Panc1 (cell line): Measurements from ENCODE around the gene ARHGAP11A. TPM values are rescaled to one million over a fixed set of nuclear protein-coding genes. Genes with fewer than 3 reads are reported as not detected.
A peak's percentile ranks its signal among the peaks of the same experiment; 100 is the strongest.

Experiments used
- ATAC-seq: fragments of 200-7000 bp; cut with Tn5 transposase; 2 replicates; pipeline ENCODE4 v1.9.1; 2020; ENCODE audit warnings: mild to moderate bottlenecking, moderate library complexity
- BruUV-seq: library from RNA; stranded (reverse); fragments of 400-500 nt; replicated peaks from 2 replicates; lab custom pipeline; 2021; lab: Mats Ljungman, UMichigan
- CTCF ChIA-PET: fragments of 300-600 bp; sonication (Branson Sonifier 250); formaldehyde crosslinking; loops from one replicate; lab custom pipeline; 2022; ENCODE audit warnings: antibody characterized with exemption; lab: Charles Lee
- POLR2A ChIA-PET: fragments of 300-600 bp; sonication (Branson Sonifier 250); formaldehyde crosslinking; loops from one replicate; lab custom pipeline; 2022; ENCODE audit warnings: antibody characterized with exemption; lab: Charles Lee
- DNase-seq: peaks from one replicate; pipeline ENCODE4 v3.0.0-alpha.2; 2010; ENCODE audit warnings: low read depth, low spot score
- H3K27ac ChIP-seq: 2 replicates; pipeline ENCODE4 v1.5.1; 2011; ENCODE audit warnings: mild to moderate bottlenecking, low read length, inconsistent platforms
- H3K27me3 ChIP-seq: fragments of 200-500 bp; sonication (Bioruptor generic); 2 replicates; pipeline ENCODE4 v1.6.0; 2014; ENCODE audit warnings: low read length, inconsistent platforms; ENCODE audit not compliant: control insufficient read depth, insufficient read depth
- H3K36me3 ChIP-seq: fragments of 200-500 bp; sonication (Bioruptor generic); 2 replicates; pipeline ENCODE4 v1.5.1; 2014; ENCODE audit warnings: inconsistent platforms, mild to moderate bottlenecking, low read length, moderate library complexity; ENCODE audit not compliant: control insufficient read depth, insufficient read depth
- H3K4me1 ChIP-seq: 2 replicates; pipeline ENCODE4 v1.5.1; 2011; ENCODE audit warnings: inconsistent platforms, mild to moderate bottlenecking, low read length, moderate library complexity; ENCODE audit not compliant: control insufficient read depth, insufficient read depth
- H3K4me3 ChIP-seq, 2 experiments: 2 replicates each; pipeline ENCODE4 v1.5.1; 2011 to 2012; ENCODE audit warnings: low read depth in 2 of 2, low read length in 2 of 2, mild to moderate bottlenecking in 2 of 2, inconsistent platforms in 1 of 2, moderate library complexity in 1 of 2
- H3K9me3 ChIP-seq: fragments of 200-500 bp; sonication (Bioruptor generic); 2 replicates; pipeline ENCODE4 v1.5.1; 2014; ENCODE audit warnings: low read depth, mild to moderate bottlenecking, inconsistent platforms, low read length, moderate library complexity; ENCODE audit not compliant: control insufficient read depth, insufficient read depth
- POLR2AphosphoS5 ChIP-seq: IDR thresholded peaks from 2 replicates; pipeline ENCODE4 v1.6.1; 2012; ENCODE audit warnings: mild to moderate bottlenecking, low read depth, low read length, moderate library complexity
- SIN3A ChIP-seq: IDR thresholded peaks from 2 replicates; pipeline ENCODE4 v1.6.1; 2012; ENCODE audit warnings: low read depth, mild to moderate bottlenecking, low read length, moderate library complexity, borderline replicate concordance; ENCODE audit not compliant: insufficient read depth
- TCF7L2 ChIP-seq: IDR thresholded peaks from 2 replicates; pipeline ENCODE4 v1.6.1; 2011; ENCODE audit warnings: mild to moderate bottlenecking, low read depth, low read length, inconsistent platforms
- in situ Hi-C: cut with HindIII; loops from 2 replicates; pipeline ENCODE4 v1.10.0; 2016; ENCODE audit warnings: low sequenced_read_pairs, low pct_unique_long_range_greater_than_20kb
- intact Hi-C: fragments of 100-400 bp; cut with micrococcal nuclease; formaldehyde crosslinking; loops from one replicate; pipeline ENCODE4 v1.10.0; 2022; ENCODE audit not compliant: unreplicated experiment
- total RNA-seq: library from RNA; stranded (reverse); gene quantifications from one replicate; pipeline ENCODE4 v1.2.1, GENCODE V29; 2021; ENCODE audit not compliant: unreplicated experiment
- TF ChIP-seq, protein P1 (sequence below): fragments of 450-650 bp; IDR thresholded peaks from 2 replicates; pipeline ENCODE4 v1.5.1; 2017; ENCODE audit warnings: mild to moderate bottlenecking
- TF ChIP-seq, protein P2 (sequence below), 2 experiments: IDR thresholded peaks; 2 replicates each; pipeline ENCODE4 v1.6.1; 2011 to 2012; ENCODE audit warnings: low read depth in 2 of 2, control low read depth in 1 of 2, low read length in 1 of 2, mild to moderate bottlenecking in 1 of 2, moderate library complexity in 1 of 2; ENCODE audit not compliant: insufficient read depth in 1 of 2

The ARHGAP11A gene
- total RNA-seq, 1 experiment from 2014 or later = 124 TPM

GRCh38 chr15:32659340-32660155 lies 44.2 kb downstream of the ARHGAP11A start:
- intact Hi-C loops (loop anchor here (5.0 to 10.0 kb wide), 3 partner anchors 295 to 473 kb away; no protein-coding TSS in a partner anchor), in situ Hi-C loops (no loop called here)
- CTCF ChIA-PET = interaction anchor here (0.6 to 0.7 kb wide), 2 partner anchors 9 to 325 kb away, joined by 3 to 16 read pairs; no protein-coding TSS in a partner anchor
- no peaks in the 10 kb centered on the region for H3K27me3 ChIP-seq
- H3K36me3 ChIP-seq = no peaks in the 10 kb centered on the region
- POLR2A ChIA-PET = no interaction called here
- TF ChIP-seq POLR2AphosphoS5 = no peak
- TF ChIP-seq, protein P1, sequence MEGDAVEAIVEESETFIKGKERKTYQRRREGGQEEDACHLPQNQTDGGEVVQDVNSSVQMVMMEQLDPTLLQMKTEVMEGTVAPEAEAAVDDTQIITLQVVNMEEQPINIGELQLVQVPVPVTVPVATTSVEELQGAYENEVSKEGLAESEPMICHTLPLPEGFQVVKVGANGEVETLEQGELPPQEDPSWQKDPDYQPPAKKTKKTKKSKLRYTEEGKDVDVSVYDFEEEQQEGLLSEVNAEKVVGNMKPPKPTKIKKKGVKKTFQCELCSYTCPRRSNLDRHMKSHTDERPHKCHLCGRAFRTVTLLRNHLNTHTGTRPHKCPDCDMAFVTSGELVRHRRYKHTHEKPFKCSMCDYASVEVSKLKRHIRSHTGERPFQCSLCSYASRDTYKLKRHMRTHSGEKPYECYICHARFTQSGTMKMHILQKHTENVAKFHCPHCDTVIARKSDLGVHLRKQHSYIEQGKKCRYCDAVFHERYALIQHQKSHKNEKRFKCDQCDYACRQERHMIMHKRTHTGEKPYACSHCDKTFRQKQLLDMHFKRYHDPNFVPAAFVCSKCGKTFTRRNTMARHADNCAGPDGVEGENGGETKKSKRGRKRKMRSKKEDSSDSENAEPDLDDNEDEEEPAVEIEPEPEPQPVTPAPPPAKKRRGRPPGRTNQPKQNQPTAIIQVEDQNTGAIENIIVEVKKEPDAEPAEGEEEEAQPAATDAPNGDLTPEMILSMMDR = peak; percentile 4; the same call in 1 of the 2 replicates
- TF ChIP-seq, protein P2, sequence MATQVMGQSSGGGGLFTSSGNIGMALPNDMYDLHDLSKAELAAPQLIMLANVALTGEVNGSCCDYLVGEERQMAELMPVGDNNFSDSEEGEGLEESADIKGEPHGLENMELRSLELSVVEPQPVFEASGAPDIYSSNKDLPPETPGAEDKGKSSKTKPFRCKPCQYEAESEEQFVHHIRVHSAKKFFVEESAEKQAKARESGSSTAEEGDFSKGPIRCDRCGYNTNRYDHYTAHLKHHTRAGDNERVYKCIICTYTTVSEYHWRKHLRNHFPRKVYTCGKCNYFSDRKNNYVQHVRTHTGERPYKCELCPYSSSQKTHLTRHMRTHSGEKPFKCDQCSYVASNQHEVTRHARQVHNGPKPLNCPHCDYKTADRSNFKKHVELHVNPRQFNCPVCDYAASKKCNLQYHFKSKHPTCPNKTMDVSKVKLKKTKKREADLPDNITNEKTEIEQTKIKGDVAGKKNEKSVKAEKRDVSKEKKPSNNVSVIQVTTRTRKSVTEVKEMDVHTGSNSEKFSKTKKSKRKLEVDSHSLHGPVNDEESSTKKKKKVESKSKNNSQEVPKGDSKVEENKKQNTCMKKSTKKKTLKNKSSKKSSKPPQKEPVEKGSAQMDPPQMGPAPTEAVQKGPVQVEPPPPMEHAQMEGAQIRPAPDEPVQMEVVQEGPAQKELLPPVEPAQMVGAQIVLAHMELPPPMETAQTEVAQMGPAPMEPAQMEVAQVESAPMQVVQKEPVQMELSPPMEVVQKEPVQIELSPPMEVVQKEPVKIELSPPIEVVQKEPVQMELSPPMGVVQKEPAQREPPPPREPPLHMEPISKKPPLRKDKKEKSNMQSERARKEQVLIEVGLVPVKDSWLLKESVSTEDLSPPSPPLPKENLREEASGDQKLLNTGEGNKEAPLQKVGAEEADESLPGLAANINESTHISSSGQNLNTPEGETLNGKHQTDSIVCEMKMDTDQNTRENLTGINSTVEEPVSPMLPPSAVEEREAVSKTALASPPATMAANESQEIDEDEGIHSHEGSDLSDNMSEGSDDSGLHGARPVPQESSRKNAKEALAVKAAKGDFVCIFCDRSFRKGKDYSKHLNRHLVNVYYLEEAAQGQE (IDR thresholded peaks at IDR 0.05; ENCODE audit: insufficient read depth in 1 of 2, low read depth in 2 of 2, low read length in 1 of 2) = no peak
- no peak overlapping the region for H3K4me3 ChIP-seq
- H3K9me3 ChIP-seq = no peaks in the 10 kb centered on the region
- H3K4me1 ChIP-seq = peaks cover 6% of the 10 kb centered on the region; the same call in 1 of the 2 replicates
- no peak overlapping the region; the same call in 1 of the 2 replicates for H3K27ac ChIP-seq
- ATAC-seq (peak; percentile 84), DNase-seq (peak; percentile 51)
- BruUV-seq = no TSS peak

DNA sequence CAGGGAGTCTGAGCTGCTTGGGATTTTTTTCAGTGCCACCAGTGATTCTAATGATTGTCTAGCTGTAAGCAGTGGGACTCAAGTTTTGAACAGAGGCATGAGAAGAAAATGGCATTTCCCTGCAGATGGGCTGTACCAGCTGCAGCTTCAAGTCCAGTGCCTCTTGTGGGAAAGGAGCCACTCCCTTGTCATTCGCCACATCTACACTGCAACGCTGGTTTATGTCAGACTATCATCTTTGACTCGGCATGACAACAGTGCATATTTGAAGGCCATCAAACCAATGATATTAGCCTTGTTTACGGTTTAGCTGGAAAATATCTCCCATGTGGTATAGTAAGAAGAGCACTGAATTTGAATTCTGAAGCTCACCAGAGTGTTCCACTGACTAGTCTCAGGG lies 48.4 kb downstream of the ARHGAP11A start:
- no peaks in the 10 kb centered on the region for H3K27me3 ChIP-seq
- H3K9me3 ChIP-seq = no peaks in the 10 kb centered on the region
- no peak for ATAC-seq
- H3K4me3 ChIP-seq = no peak overlapping the region
- peaks cover 6% of the 10 kb centered on the region; the same call in 1 of the 2 replicates for H3K4me1 ChIP-seq
- TF ChIP-seq SIN3A (no peak), TCF7L2 (no peak)
- DNase-seq = no peak
- CTCF ChIA-PET = no interaction called here
- H3K36me3 ChIP-seq = no peaks in the 10 kb centered on the region
- H3K27ac ChIP-seq = no peak overlapping the region
- intact Hi-C loops = loop anchor here (5.0 to 10.0 kb wide), 3 partner anchors 291 to 469 kb away; no protein-coding TSS in a partner anchor
- BruUV-seq = no TSS peak
- in situ Hi-C loops = no loop called here
- POLR2A ChIA-PET = no interaction called here

- Histone ChIP-seq H3K27me3 (no peaks in the 10 kb centered on the region), H3K4me3 (no peak overlapping the region), H3K4me1 (no peaks in the 10 kb centered on the region; the same call in 1 of the 2 replicates), H3K9me3 (no peaks in the 10 kb centered on the region), H3K27ac (no peak overlapping the region), H3K36me3 (no peaks in the 10 kb centered on the region)
- intact Hi-C loops = loop anchor here (5.0 to 10.0 kb wide), 3 partner anchors 290 to 468 kb away; no protein-coding TSS in a partner anchor
- BruUV-seq = no TSS peak
- TF ChIP-seq SIN3A (no peak), POLR2AphosphoS5 (no peak), TCF7L2 (no peak)
- TF ChIP-seq, protein P2 (IDR thresholded peaks at IDR 0.05; ENCODE audit: insufficient read depth in 1 of 2, low read depth in 2 of 2, low read length in 1 of 2) = no peak
- TF ChIP-seq, protein P1 = no peak
- POLR2A ChIA-PET = no interaction called here
- in situ Hi-C loops = no loop called here
- CTCF ChIA-PET = no interaction called here
- ATAC-seq (no peak), DNase-seq (no peak)
These were observed 49.5 kb downstream of the ARHGAP11A start for GRCh38 chr15:32664796-32665195.
